Rectal smooth muscle tissue (tissue), 1 donor: ENCODE data around the gene USP16.

Source experiments
- H3K27ac ChIP-seq: one replicate; pipeline ENCODE4 v1.7.0; 2013; ENCODE audit warnings: low read depth, low read length, inconsistent platforms
- H3K27me3 ChIP-seq: one replicate; pipeline ENCODE4 v1.7.0; 2013; ENCODE audit warnings: low read length; ENCODE audit not compliant: control insufficient read depth, insufficient read depth
- H3K36me3 ChIP-seq: one replicate; pipeline ENCODE4 v1.7.0; 2013; ENCODE audit warnings: low read length; ENCODE audit not compliant: control insufficient read depth, insufficient read depth
- H3K4me1 ChIP-seq: one replicate; pipeline ENCODE4 v1.7.0; 2013; ENCODE audit warnings: low read length; ENCODE audit not compliant: control insufficient read depth, insufficient read depth
- H3K4me3 ChIP-seq: one replicate; pipeline ENCODE4 v1.7.0; 2013; ENCODE audit warnings: low read length
- H3K9ac ChIP-seq: one replicate; pipeline ENCODE4 v1.7.0; 2013; ENCODE audit warnings: low read length

The USP16 gene

GRCh38 chr21:29053011-29053553, 28.6 kb downstream of the USP16 start:
- Histone ChIP-seq H3K9ac (no peak overlapping the region), H3K4me3 (no peak overlapping the region), H3K36me3 (peaks cover 25% of the 10 kb centered on the region), H3K27ac (no peak overlapping the region), H3K27me3 (no peaks in the 10 kb centered on the region), H3K4me1 (no peaks in the 10 kb centered on the region)

GRCh38 chr21:29053656-29054055, 29.2 kb downstream of the USP16 start:
- Histone ChIP-seq H3K9ac (no peak overlapping the region), H3K4me1 (no peaks in the 10 kb centered on the region), H3K27me3 (no peaks in the 10 kb centered on the region), H3K27ac (no peak overlapping the region), H3K36me3 (peaks cover 25% of the 10 kb centered on the region), H3K4me3 (no peak overlapping the region)

- Histone ChIP-seq H3K9ac (no peak overlapping the region), H3K36me3 (peaks cover 27% of the 10 kb centered on the region), H3K27ac (no peak overlapping the region), H3K4me3 (no peak overlapping the region), H3K27me3 (no peaks in the 10 kb centered on the region), H3K4me1 (no peaks in the 10 kb centered on the region)
Measured at GRCh38 chr21:29055080-29055479, 30.6 kb downstream of the USP16 start.

- Histone ChIP-seq H3K36me3 (peaks cover 20% of the 10 kb centered on the region), H3K9ac (no peak overlapping the region), H3K4me3 (no peak overlapping the region), H3K27me3 (no peaks in the 10 kb centered on the region), H3K27ac (no peak overlapping the region), H3K4me1 (no peaks in the 10 kb centered on the region)
Measured at GRCh38 chr21:29056005-29056404, 31.5 kb downstream of the USP16 start.

- Histone ChIP-seq H3K36me3 (peaks cover 25% of the 10 kb centered on the region), H3K4me1 (no peaks in the 10 kb centered on the region), H3K4me3 (no peak overlapping the region), H3K27me3 (no peaks in the 10 kb centered on the region), H3K27ac (no peak overlapping the region), H3K9ac (no peak overlapping the region)
Measured at GRCh38 chr21:29056538-29057050, 32.1 kb downstream of the USP16 start.

- Histone ChIP-seq H3K27ac (no peak overlapping the region), H3K4me1 (no peaks in the 10 kb centered on the region), H3K4me3 (no peak overlapping the region), H3K36me3 (peaks cover 35% of the 10 kb centered on the region), H3K9ac (no peak overlapping the region), H3K27me3 (no peaks in the 10 kb centered on the region)
Measured at GRCh38 chr21:29064850-29065481, 40.5 kb downstream of the USP16 start.

GRCh38 chr21:29072873-29073221, 48.4 kb downstream of the USP16 start:
- peak overlapping the region; percentile 85 for H3K9ac ChIP-seq
- peak overlapping the region; percentile 96 for H3K4me3 ChIP-seq
- peak overlapping the region; percentile 87 for H3K27ac ChIP-seq
- H3K4me1 ChIP-seq = peaks cover 12% of the 10 kb centered on the region
- H3K36me3 ChIP-seq = no peaks in the 10 kb centered on the region
- no peaks in the 10 kb centered on the region for H3K27me3 ChIP-seq

GRCh38 chr21:29073222-29074006, 48.9 kb downstream of the USP16 start, which contains the start of gene CCT8:
CCT8 (minus strand) TSS chr21:29073648; CDS start chr21:29073590, 58 bp downstream.
- peak within 1 kb of the TSS; percentile 96 for H3K4me3 ChIP-seq
- H3K36me3 ChIP-seq = no peaks in the 10 kb centered on the region
- peak within 1 kb of the TSS; percentile 85 for H3K9ac ChIP-seq
- H3K4me1 ChIP-seq = peaks cover 12% of the 10 kb centered on the region
- H3K27ac ChIP-seq = peak within 1 kb of the TSS; percentile 90
- no peaks in the 10 kb centered on the region for H3K27me3 ChIP-seq

GRCh38 chr21:29074007-29074376, 49.5 kb downstream of the USP16 start:
- H3K4me1 ChIP-seq = peaks cover 12% of the 10 kb centered on the region
- no peaks in the 10 kb centered on the region for H3K36me3 ChIP-seq
- peak overlapping the region; percentile 96 for H3K4me3 ChIP-seq
- H3K9ac ChIP-seq = peak overlapping the region; percentile 51
- H3K27me3 ChIP-seq = no peaks in the 10 kb centered on the region
- peak overlapping the region; percentile 90 for H3K27ac ChIP-seq

GRCh38 chr21:29074783-29075182, 50.3 kb downstream of the USP16 start:
- H3K9ac ChIP-seq = no peak overlapping the region
- no peaks in the 10 kb centered on the region for H3K36me3 ChIP-seq
- H3K27ac ChIP-seq = no peak overlapping the region
- no peaks in the 10 kb centered on the region for H3K27me3 ChIP-seq
- H3K4me1 ChIP-seq = peaks cover 12% of the 10 kb centered on the region
- no peak overlapping the region for H3K4me3 ChIP-seq

GRCh38 chr21:29075706-29076466, 51.4 kb downstream of the USP16 start:
- H3K36me3 ChIP-seq = no peaks in the 10 kb centered on the region
- peak overlapping the region; percentile 85 for H3K27ac ChIP-seq
- H3K4me3 ChIP-seq = no peak overlapping the region
- no peaks in the 10 kb centered on the region for H3K27me3 ChIP-seq
- no peak overlapping the region for H3K9ac ChIP-seq
- peaks cover 12% of the 10 kb centered on the region for H3K4me1 ChIP-seq
